GM12873 (cell line): ENCODE data around the gene TMEM132E.

Experiments used
- TF ChIP-seq, protein P1 (sequence below): IDR thresholded peaks from 2 replicates; pipeline ENCODE4 v1.5.1; 2012; ENCODE audit warnings: low read depth, mild to moderate bottlenecking, moderate library complexity, low read length, control low read depth; ENCODE audit not compliant: insufficient read depth; ENCODE audit errors: missing control alignments

TMEM132E gene

DNA sequence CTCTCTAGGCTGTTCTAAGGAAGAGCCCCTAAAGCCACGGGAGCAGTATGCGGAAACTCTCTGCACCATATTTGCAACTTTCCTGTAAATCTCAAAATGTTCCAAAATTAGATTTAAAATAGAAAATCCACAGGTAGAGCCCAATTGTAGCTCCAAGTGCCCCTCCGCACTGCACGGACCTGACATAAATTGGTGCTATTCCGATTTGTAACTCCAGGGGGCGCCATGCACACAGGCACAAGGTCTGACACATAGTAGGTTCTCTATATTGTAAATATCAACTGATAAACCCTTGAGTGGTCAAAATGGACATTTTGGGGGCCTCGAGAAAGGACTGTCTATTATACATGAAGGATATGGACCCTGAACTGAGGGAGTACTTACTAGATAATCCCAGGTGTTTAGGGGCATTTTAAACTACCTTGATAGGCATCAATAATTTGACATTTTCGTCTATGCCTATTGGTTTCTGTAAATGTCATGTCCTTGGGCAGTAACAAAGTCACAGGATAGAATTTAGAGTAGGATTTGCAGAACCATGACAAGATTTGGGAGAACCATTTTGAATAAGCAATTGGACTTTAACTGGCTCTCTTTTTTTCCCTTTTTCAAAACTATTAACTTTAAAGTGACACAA lies 36.6 kb upstream of the TMEM132E start:
- TF ChIP-seq, protein P1, sequence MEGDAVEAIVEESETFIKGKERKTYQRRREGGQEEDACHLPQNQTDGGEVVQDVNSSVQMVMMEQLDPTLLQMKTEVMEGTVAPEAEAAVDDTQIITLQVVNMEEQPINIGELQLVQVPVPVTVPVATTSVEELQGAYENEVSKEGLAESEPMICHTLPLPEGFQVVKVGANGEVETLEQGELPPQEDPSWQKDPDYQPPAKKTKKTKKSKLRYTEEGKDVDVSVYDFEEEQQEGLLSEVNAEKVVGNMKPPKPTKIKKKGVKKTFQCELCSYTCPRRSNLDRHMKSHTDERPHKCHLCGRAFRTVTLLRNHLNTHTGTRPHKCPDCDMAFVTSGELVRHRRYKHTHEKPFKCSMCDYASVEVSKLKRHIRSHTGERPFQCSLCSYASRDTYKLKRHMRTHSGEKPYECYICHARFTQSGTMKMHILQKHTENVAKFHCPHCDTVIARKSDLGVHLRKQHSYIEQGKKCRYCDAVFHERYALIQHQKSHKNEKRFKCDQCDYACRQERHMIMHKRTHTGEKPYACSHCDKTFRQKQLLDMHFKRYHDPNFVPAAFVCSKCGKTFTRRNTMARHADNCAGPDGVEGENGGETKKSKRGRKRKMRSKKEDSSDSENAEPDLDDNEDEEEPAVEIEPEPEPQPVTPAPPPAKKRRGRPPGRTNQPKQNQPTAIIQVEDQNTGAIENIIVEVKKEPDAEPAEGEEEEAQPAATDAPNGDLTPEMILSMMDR, result peak; percentile 84

DNA sequence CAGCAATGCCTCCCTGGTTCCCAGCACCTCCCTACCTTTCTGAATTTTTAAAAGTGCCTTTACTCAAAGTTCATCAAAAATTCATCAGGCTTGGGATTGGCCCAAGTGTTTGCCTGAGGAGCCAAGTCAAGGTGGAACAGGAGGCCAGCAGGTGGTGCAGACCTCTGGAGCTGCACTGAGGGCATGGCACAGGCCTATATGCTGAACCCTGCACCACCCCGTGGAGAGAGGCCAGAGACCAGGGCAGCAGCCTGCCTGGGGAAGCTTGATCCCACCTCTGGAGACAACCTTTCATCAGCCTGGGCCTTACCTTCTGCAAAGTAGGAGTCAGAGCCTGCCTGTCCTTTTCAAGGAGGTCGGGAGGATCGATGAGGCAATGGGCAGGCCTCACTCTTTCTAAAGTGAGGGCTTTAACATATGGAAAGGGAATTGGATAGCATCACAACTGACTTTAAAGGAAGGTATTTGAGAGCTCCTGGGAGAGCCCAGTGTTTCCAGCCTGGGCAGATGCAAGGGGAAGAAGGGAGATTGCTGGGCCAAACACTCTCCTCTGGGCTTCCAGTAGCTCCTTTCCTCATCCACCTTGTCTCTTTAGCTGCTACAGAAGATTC lies 31.8 kb upstream of the TMEM132E start:
- TF ChIP-seq, protein P1, result no peak

DNA sequence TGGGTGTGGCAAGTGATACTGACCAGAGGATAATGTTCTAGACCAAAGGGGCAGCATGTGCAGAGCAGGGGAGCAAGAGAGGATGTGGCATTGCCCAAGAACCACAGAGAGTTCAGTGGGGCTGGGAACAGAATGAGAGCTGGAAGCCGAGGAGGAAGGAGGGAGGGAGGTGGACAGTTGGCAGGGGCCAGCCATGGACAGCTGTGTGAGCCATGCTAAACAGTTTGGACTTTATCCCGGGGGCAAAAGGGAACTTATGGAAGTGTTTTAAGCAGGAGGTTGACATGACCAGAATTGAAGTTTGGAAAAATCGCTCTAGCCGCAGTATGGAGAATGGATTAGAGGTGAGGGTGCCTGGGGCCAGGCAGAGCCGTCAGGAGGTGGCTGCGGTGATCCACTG lies 29.4 kb upstream of the TMEM132E start:
- TF ChIP-seq, protein P1, result no peak

GRCh38 chr17:34553907-34554306 lies 25.5 kb upstream of the TMEM132E start:
- TF ChIP-seq, protein P1, result no peak

GRCh38 chr17:34556384-34556783 lies 23.0 kb upstream of the TMEM132E start:
- TF ChIP-seq, protein P1, result no peak

- TF ChIP-seq, protein P1, result no peak
Observed at GRCh38 chr17:34556931-34557330, 22.5 kb upstream of the TMEM132E start.

GRCh38 chr17:34561328-34561727 lies 18.1 kb upstream of the TMEM132E start:
- TF ChIP-seq, protein P1, result no peak
